ENCODE measurements around the gene MLKL. TPM values are rescaled to one million over a fixed set of nuclear protein-coding genes. Genes with fewer than 3 reads are reported as not detected.

Gene MLKL
- total and polyA plus RNA-seq, 2 donors, result 5.2 to 10.7 TPM

GRCh38 chr16:74637742-74638453 lies 62.8 kb downstream of the MLKL start:
- peaks cover 4% of the 10 kb centered on the region for H3K36me3 ChIP-seq (ENCODE audit: insufficient read depth)
- 88% methylated on average over 7 of the region's 7 CpGs for WGBS

GRCh38 chr16:74635303-74635702 lies 65.4 kb downstream of the MLKL start:
- DNase-seq (ENCODE audit: extremely low spot score), result no peak
- Histone ChIP-seq H3K4me3 (ENCODE audit: low read depth, low read length) (no peak overlapping the region), H3K27ac (ENCODE audit: low read depth) (no peak overlapping the region), H3K4me1 (ENCODE audit: insufficient read depth) (no peaks in the 10 kb centered on the region), H3K36me3 (ENCODE audit: insufficient read depth) (peaks cover 7% of the 10 kb centered on the region)
- WGBS, result 79% methylated on average over 5 of the region's 5 CpGs

More at GRCh38 chr16:74637742-74638453, 62.8 kb downstream of the MLKL start:
- no peak overlapping the region for H3K27ac ChIP-seq (ENCODE audit: low read depth)
- no peak for DNase-seq (ENCODE audit: extremely low spot score)
- no peak overlapping the region for H3K4me3 ChIP-seq (ENCODE audit: low read depth, low read length)
- H3K4me1 ChIP-seq (ENCODE audit: insufficient read depth), result no peaks in the 10 kb centered on the region

GRCh38 chr16:74633686-74634085 lies 67.0 kb downstream of the MLKL start:
- H3K4me3 ChIP-seq (ENCODE audit: low read depth, low read length), result no peak overlapping the region
- peaks cover 7% of the 10 kb centered on the region for H3K36me3 ChIP-seq (ENCODE audit: insufficient read depth)
- DNase-seq (ENCODE audit: extremely low spot score), result no peak
- H3K27ac ChIP-seq (ENCODE audit: low read depth), result no peak overlapping the region
- 88% methylated on average over 7 of the region's 7 CpGs for WGBS
- no peaks in the 10 kb centered on the region for H3K4me1 ChIP-seq (ENCODE audit: insufficient read depth)

GRCh38 chr16:74627506-74628220 lies 73.0 kb downstream of the MLKL start:
- DNase-seq (ENCODE audit: extremely low spot score), result no peak
- H3K4me1 ChIP-seq (ENCODE audit: insufficient read depth), result no peaks in the 10 kb centered on the region
- no peak overlapping the region for H3K4me3 ChIP-seq (ENCODE audit: low read depth, low read length)
- H3K36me3 ChIP-seq (ENCODE audit: insufficient read depth), result peaks cover 5% of the 10 kb centered on the region
- WGBS, result 81% methylated on average over 6 of the region's 6 CpGs
- no peak overlapping the region for H3K27ac ChIP-seq (ENCODE audit: low read depth)

GRCh38 chr16:74626741-74627416 lies 73.8 kb downstream of the MLKL start:
- H3K4me3 ChIP-seq (ENCODE audit: low read depth, low read length), result no peak overlapping the region
- no peak for DNase-seq (ENCODE audit: extremely low spot score)
- 0% methylated on average over 1 of the region's 1 CpG for WGBS
- peaks cover 7% of the 10 kb centered on the region for H3K36me3 ChIP-seq (ENCODE audit: insufficient read depth)
- H3K4me1 ChIP-seq (ENCODE audit: insufficient read depth), result no peaks in the 10 kb centered on the region
- H3K27ac ChIP-seq (ENCODE audit: low read depth), result no peak overlapping the region

GRCh38 chr16:74625500-74626350 lies 74.9 kb downstream of the MLKL start:
- DNase-seq (ENCODE audit: extremely low spot score), result no peak
- no peaks in the 10 kb centered on the region for H3K4me1 ChIP-seq (ENCODE audit: insufficient read depth)
- H3K36me3 ChIP-seq (ENCODE audit: insufficient read depth), result peaks cover 7% of the 10 kb centered on the region
- H3K27ac ChIP-seq (ENCODE audit: low read depth), result no peak overlapping the region
- WGBS, result 93% methylated on average over 14 of the region's 14 CpGs
- no peak overlapping the region for H3K4me3 ChIP-seq (ENCODE audit: low read depth, low read length)

GRCh38 chr16:74623839-74624235 lies 76.8 kb downstream of the MLKL start:
- 86% methylated on average over 6 of the region's 6 CpGs for whole genome bisulfite sequencing
- no peak for DNase-seq (ENCODE audit: extremely low spot score)
- Histone ChIP-seq H3K27ac (ENCODE audit: low read depth) (no peak overlapping the region), H3K4me3 (ENCODE audit: low read depth, low read length) (no peak overlapping the region), H3K4me1 (ENCODE audit: insufficient read depth) (no peaks in the 10 kb centered on the region), H3K36me3 (ENCODE audit: insufficient read depth) (peaks cover 7% of the 10 kb centered on the region)

- no peak for DNase-seq (ENCODE audit: extremely low spot score)
- H3K27ac ChIP-seq (ENCODE audit: low read depth), result no peak overlapping the region
- no peaks in the 10 kb centered on the region for H3K4me1 ChIP-seq (ENCODE audit: insufficient read depth)
- H3K36me3 ChIP-seq (ENCODE audit: insufficient read depth), result peaks cover 7% of the 10 kb centered on the region
- 32% methylated on average over 4 of the region's 4 CpGs for WGBS
- no peak overlapping the region for H3K4me3 ChIP-seq (ENCODE audit: low read depth, low read length)
Measured at GRCh38 chr16:74623214-74623838, 77.3 kb downstream of the MLKL start.

GRCh38 chr16:74622005-74622404 lies 78.7 kb downstream of the MLKL start:
- WGBS, result 93% methylated on average over 4 of the region's 4 CpGs
- peaks cover 7% of the 10 kb centered on the region for H3K36me3 ChIP-seq (ENCODE audit: insufficient read depth)
- H3K4me1 ChIP-seq (ENCODE audit: insufficient read depth), result no peaks in the 10 kb centered on the region
- DNase-seq (ENCODE audit: extremely low spot score), result no peak
- no peak overlapping the region for H3K27ac ChIP-seq (ENCODE audit: low read depth)
- H3K4me3 ChIP-seq (ENCODE audit: low read depth, low read length), result no peak overlapping the region

Other genes starting within 250 kb of the MLKL start
- 164 TPM for gene GLG1, start 93.7 kb downstream of the MLKL start, total RNA-seq
- 74.8 TPM for gene GLG1, start 93.7 kb downstream of the MLKL start, polyA plus RNA-seq
- gene RFWD3, start 34.0 kb downstream of the MLKL start, total RNA-seq, result 20.9 TPM
- 6.9 TPM for gene RFWD3, start 34.0 kb downstream of the MLKL start, polyA plus RNA-seq
- gene FA2H, start 74.0 kb upstream of the MLKL start, total RNA-seq, result 0.26 TPM
- gene FA2H, start 74.0 kb upstream of the MLKL start, polyA plus RNA-seq, result 2.7 TPM